ENCODE results near the gene GSTA5.
A peak's percentile ranks its signal among the peaks of the same experiment; 100 is the strongest.
"Not testable (repeated sequence)": the region's sequence is repeated elsewhere in the genome, so short reads cannot be mapped to it uniquely, and the experiment has no call there.

The GSTA5 gene

GRCh38 chr6:52786249-52786956, 54.2 kb downstream of the GSTA5 start:
- DNase-seq: peak in 1 of 2 experiments; percentile 16

DNA sequence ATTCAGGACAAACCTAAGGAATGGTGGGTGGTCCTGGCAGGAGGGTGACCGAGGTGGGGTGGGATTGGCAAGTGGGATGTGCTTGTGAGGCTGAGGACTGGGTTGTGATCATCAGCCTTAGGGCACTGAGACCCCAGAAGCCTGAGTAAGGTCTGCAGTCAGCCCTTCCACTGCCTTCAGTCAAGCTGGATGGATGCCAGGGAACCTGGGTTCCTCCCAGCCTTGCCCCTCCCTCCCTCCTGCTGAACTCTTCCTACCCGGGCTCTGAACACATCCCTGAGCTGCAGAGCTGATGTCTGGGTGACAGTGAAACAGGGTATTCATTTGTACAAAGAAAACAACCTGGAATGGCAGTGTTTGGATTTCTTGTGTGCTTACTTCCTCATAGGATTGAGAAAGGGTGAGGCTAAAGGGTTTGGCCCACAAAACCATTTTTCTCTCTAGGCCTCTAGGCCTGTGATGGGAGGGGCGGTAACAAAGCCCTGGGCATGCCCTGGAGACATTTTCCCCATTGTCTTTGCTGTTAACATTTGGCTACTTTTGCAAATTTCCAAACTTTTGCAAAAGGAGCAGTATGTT, 57.8 kb downstream of the GSTA5 start:
- not testable (repeated sequence) for DNase-seq

- DNase-seq: not testable (repeated sequence)
Observed at GRCh38 chr6:52782209-52782608, 58.4 kb downstream of the GSTA5 start.
